Natural killer cell (primary cell): ENCODE measurements around the gene PRPF39. TPM values are rescaled to one million over a fixed set of nuclear protein-coding genes. Genes with fewer than 3 reads are reported as not detected.

ENCODE experiments used
- ATAC-seq, 3 donors: fragments of 150-1000 bp in 2 of 3; fragments of 200-7000 bp in 1 of 3; cut with Tn5 transposase; 1 replicate in 1 of 3; 2 replicates in 2 of 3; pipeline ENCODE4 v1.10.0; 2021; ENCODE audit warnings: mild to moderate bottlenecking in 2 of 3, moderate library complexity in 2 of 3
- DNase-seq, 2 donors: peaks; one replicate each; pipeline versions ENCODE4 v3.0.0 to v3.0.0-alpha.2; 2013 to 2021; ENCODE audit warnings: mixed read lengths in 1 of 2
- H3K27ac ChIP-seq: one replicate; pipeline ENCODE4 v1.5.1; 2013; ENCODE audit warnings: mild to moderate bottlenecking, low read length
- H3K27me3 ChIP-seq: one replicate; pipeline ENCODE4 v1.6.1; 2013; ENCODE audit warnings: low read length; ENCODE audit not compliant: control insufficient read depth, insufficient read depth
- H3K36me3 ChIP-seq: one replicate; pipeline ENCODE4 v1.6.1; 2013; ENCODE audit warnings: low read length; ENCODE audit not compliant: control insufficient read depth, insufficient read depth
- H3K4me1 ChIP-seq: one replicate; pipeline ENCODE4 v1.6.1; 2013; ENCODE audit warnings: low read length; ENCODE audit not compliant: control insufficient read depth, insufficient read depth
- H3K4me3 ChIP-seq: one replicate; pipeline ENCODE4 v1.5.1; 2013; ENCODE audit warnings: low read length
- H3K9me3 ChIP-seq: one replicate; pipeline ENCODE4 v1.6.1; 2013; ENCODE audit warnings: low read length; ENCODE audit not compliant: control insufficient read depth, insufficient read depth
- H3K27ac Mint-ChIP-seq, 2 donors: one replicate each; pipeline ENCODE4 v1.8.0; 2022; ENCODE audit warnings: mild to moderate bottlenecking in 2 of 2, mixed read lengths in 2 of 2, moderate library complexity in 1 of 2
- H3K27me3 Mint-ChIP-seq, 2 donors: one replicate each; pipeline ENCODE4 v1.8.0; 2022; ENCODE audit warnings: low read depth in 2 of 2, mixed read lengths in 2 of 2
- H3K36me3 Mint-ChIP-seq: one replicate; pipeline ENCODE4 v1.8.0; 2022; ENCODE audit warnings: mixed read lengths
- H3K4me1 Mint-ChIP-seq, 2 donors: one replicate each; pipeline ENCODE4 v1.8.0; 2022; ENCODE audit warnings: mixed read lengths in 2 of 2
- H3K4me3 Mint-ChIP-seq: one replicate; pipeline ENCODE4 v1.8.0; 2022; ENCODE audit warnings: mild to moderate bottlenecking, moderate library complexity, mixed read lengths
- H3K9me3 Mint-ChIP-seq, 2 donors: one replicate each; pipeline ENCODE4 v1.8.0; 2022; ENCODE audit warnings: mixed read lengths in 2 of 2
- CTCF ChIP-seq: fragments of 200-600 bp; IDR thresholded peaks from one replicate; pipeline ENCODE4 v1.8.0; 2022; ENCODE audit warnings: antibody characterized with exemption
- WGBS: methylation state at CpG from one replicate; pipeline ENCODE4 v1.1.7; 2013; ENCODE audit warnings: missing lambda C conversion rate; ENCODE audit not compliant: insufficient coverage; 5-methylcytosine and 5-hydroxymethylcytosine counted together
- intact Hi-C: fragments of 100-400 bp; cut with micrococcal nuclease; formaldehyde crosslinking; loops from one replicate; pipeline ENCODE4 v1.14.2; 2022
- total RNA-seq, 4 donors: library from RNA; stranded (reverse); fragments of 120-200 nt in 1 of 4; gene quantifications; one replicate each; pipeline versions ENCODE4 v1.2.3 to v1.2.4, GENCODE V29; 2013 to 2022

PRPF39 gene
- total RNA-seq, 3 donors from 2014 or later (not counting 1 experiment from before 2014, with no cell fraction given), result 49.2 to 61.2 (median 52.5) TPM

- Mint-ChIP-seq H3K4me1 (no peaks in the 10 kb centered on the region), H3K36me3 (no peaks in the 10 kb centered on the region), H3K27me3 (no peaks in the 10 kb centered on the region), H3K4me3 (no peak overlapping the region), H3K27ac (no peak overlapping the region), H3K9me3 (no peaks in the 10 kb centered on the region)
- DNase-seq (no peak), ATAC-seq (no peak)
- H3K4me3 ChIP-seq, result no peak overlapping the region
- peaks cover 2% of the 10 kb centered on the region for H3K36me3 ChIP-seq
- H3K27ac ChIP-seq, result no peak overlapping the region
- no peak for TF ChIP-seq CTCF
- H3K4me1 ChIP-seq, result no peaks in the 10 kb centered on the region
- no peaks in the 10 kb centered on the region for H3K9me3 ChIP-seq
- 96% methylated on average over 3 of the region's 3 CpGs for WGBS
- no peaks in the 10 kb centered on the region for H3K27me3 ChIP-seq
- intact Hi-C loops, result no loop called here
Measured at GRCh38 chr14:45066667-45067066, 17.2 kb upstream of the PRPF39 start.

GRCh38 chr14:45068396-45068795, 15.5 kb upstream of the PRPF39 start:
- intact Hi-C loops, result no loop called here
- no peaks in the 10 kb centered on the region for H3K9me3 Mint-ChIP-seq
- no peak overlapping the region for H3K4me3 ChIP-seq
- H3K27ac ChIP-seq, result no peak overlapping the region
- H3K27ac Mint-ChIP-seq, result no peak overlapping the region
- H3K4me3 Mint-ChIP-seq, result no peak overlapping the region
- ATAC-seq (no peak), DNase-seq (no peak)
- WGBS, result 93% methylated on average over 3 of the region's 3 CpGs
- H3K27me3 Mint-ChIP-seq, result no peaks in the 10 kb centered on the region
- H3K4me1 Mint-ChIP-seq, result no peaks in the 10 kb centered on the region
- H3K9me3 ChIP-seq, result no peaks in the 10 kb centered on the region
- H3K27me3 ChIP-seq, result no peaks in the 10 kb centered on the region
- no peaks in the 10 kb centered on the region for H3K36me3 Mint-ChIP-seq
- H3K36me3 ChIP-seq, result peaks cover 2% of the 10 kb centered on the region
- H3K4me1 ChIP-seq, result no peaks in the 10 kb centered on the region
- no peak for TF ChIP-seq CTCF

- ATAC-seq, result no peak
- H3K36me3 Mint-ChIP-seq, result no peaks in the 10 kb centered on the region
- intact Hi-C loops, result no loop called here
Measured at GRCh38 chr14:45070215-45070614, 13.7 kb upstream of the PRPF39 start.

More at GRCh38 chr14:45070215-45070614, 13.7 kb upstream of the PRPF39 start:
- H3K36me3 ChIP-seq, result peaks cover 2% of the 10 kb centered on the region
- no peaks in the 10 kb centered on the region for H3K4me1 ChIP-seq
- H3K9me3 ChIP-seq, result no peaks in the 10 kb centered on the region
- no peaks in the 10 kb centered on the region for H3K27me3 Mint-ChIP-seq
- no peak for TF ChIP-seq CTCF
- H3K27me3 ChIP-seq, result no peaks in the 10 kb centered on the region
- no peak overlapping the region for H3K4me3 Mint-ChIP-seq
- no peaks in the 10 kb centered on the region for H3K9me3 Mint-ChIP-seq
- no peak overlapping the region for H3K27ac Mint-ChIP-seq
- WGBS, result 100% methylated on average over 1 of the region's 1 CpG
- no peak overlapping the region for H3K4me3 ChIP-seq
- no peak overlapping the region for H3K27ac ChIP-seq
- no peak for DNase-seq
- no peaks in the 10 kb centered on the region for H3K4me1 Mint-ChIP-seq
